ENCODE data around the gene PGM5. TPM values are rescaled to one million over a fixed set of nuclear protein-coding genes. Genes with fewer than 3 reads are reported as not detected.

The PGM5 gene
- total RNA-seq, 1 donor from 2014 or later, result 102 TPM

DNA sequence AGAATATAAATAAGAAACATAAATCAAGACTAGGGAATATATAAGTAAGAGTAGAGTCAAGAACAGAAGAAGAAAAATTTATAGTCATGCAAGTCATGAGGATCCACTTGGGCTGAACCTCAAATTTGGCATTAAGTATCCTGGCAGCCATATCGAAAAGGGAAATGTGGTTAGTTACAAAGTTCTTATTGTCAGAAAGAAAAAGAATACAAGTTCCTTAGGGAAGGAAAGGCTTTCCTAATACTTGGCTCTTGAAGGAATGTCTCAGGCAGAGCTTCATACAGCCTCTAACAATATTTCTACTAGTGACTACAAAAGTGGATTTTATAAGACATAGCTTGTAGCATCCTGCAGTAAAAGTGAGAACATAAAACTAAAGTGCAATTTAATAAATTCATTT is 138.8 kb downstream of the PGM5 start:
- H3K4me3 ChIP-seq, result no peak overlapping the region
- H3K4me1 ChIP-seq, result peaks cover 7% of the 10 kb centered on the region
- DNase-seq (ENCODE audit: extremely low spot score in 2 of 2), result no peak
- peaks cover 0 to 3% of the 10 kb centered on the region in 2 donors for H3K36me3 ChIP-seq
- H3K27me3 ChIP-seq, result no peaks in the 10 kb centered on the region
- intact Hi-C loops (cut with DNase I), result no loop called here
- H3K9me3 ChIP-seq, result no peaks in the 10 kb centered on the region
- H3K27ac ChIP-seq, result no peak overlapping the region
- no peak for TF ChIP-seq POLR2AphosphoS5 (IDR thresholded peaks at IDR 0.05; ENCODE audit: insufficient read depth in 1 of 2, low read depth in 1 of 2)
- TF ChIP-seq, protein P1, sequence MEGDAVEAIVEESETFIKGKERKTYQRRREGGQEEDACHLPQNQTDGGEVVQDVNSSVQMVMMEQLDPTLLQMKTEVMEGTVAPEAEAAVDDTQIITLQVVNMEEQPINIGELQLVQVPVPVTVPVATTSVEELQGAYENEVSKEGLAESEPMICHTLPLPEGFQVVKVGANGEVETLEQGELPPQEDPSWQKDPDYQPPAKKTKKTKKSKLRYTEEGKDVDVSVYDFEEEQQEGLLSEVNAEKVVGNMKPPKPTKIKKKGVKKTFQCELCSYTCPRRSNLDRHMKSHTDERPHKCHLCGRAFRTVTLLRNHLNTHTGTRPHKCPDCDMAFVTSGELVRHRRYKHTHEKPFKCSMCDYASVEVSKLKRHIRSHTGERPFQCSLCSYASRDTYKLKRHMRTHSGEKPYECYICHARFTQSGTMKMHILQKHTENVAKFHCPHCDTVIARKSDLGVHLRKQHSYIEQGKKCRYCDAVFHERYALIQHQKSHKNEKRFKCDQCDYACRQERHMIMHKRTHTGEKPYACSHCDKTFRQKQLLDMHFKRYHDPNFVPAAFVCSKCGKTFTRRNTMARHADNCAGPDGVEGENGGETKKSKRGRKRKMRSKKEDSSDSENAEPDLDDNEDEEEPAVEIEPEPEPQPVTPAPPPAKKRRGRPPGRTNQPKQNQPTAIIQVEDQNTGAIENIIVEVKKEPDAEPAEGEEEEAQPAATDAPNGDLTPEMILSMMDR (IDR thresholded peaks at IDR 0.05), result no peak
- no peak for TF ChIP-seq POLR2A (IDR thresholded peaks at IDR 0.05)

DNA sequence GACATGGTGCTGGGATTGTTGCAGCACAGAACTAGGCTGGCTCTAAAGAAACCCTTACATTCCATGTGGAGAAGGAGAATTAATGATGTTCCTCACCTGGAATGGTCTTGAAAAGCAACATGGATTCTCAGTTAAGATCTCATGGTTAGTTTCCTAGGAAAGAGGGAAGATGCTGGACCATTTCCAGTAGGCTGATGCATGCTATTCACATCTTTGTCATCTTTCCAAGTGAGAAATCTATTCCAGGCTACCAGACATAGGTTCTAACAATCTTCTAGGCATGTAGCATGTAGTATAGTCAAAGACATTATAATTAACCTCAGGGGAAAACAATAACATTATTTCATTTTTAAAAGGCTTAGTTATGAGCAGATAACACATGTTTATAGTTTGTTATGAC is 139.9 kb downstream of the PGM5 start:
- intact Hi-C loops (cut with DNase I), result no loop called here
- H3K36me3 ChIP-seq, result peaks cover 0 to 3% of the 10 kb centered on the region in 2 donors
- TF ChIP-seq POLR2A (IDR thresholded peaks at IDR 0.05), result no peak
- TF ChIP-seq POLR2AphosphoS5 (IDR thresholded peaks at IDR 0.05; ENCODE audit: insufficient read depth in 1 of 2, low read depth in 1 of 2), result no peak
- TF ChIP-seq, protein P1 (IDR thresholded peaks at IDR 0.05), result no peak
- no peak overlapping the region for H3K4me3 ChIP-seq
- H3K27ac ChIP-seq, result no peak overlapping the region
- no peaks in the 10 kb centered on the region for H3K9me3 ChIP-seq
- no peak for DNase-seq (ENCODE audit: extremely low spot score in 2 of 2)
- H3K4me1 ChIP-seq, result peaks cover 15% of the 10 kb centered on the region
- no peaks in the 10 kb centered on the region for H3K27me3 ChIP-seq

DNA sequence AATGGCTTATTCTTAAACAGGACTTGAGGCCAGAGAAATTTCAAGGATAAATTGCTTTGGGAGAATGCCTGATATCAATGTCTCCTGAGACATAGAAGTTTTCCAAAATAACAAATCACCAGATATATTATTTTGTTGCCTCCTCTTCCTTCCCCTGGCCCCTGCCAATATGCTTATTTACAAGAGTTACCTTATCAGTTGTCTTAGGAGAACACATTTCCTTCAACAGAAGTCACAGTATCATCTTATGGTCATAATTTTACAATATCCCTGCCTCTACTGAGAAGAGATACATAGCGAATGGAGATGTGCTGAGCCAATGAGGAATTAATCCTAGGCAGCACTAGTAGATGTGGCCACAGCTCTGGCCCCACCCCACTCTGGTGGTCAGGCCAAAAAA is 141.2 kb downstream of the PGM5 start:
- no peaks in the 10 kb centered on the region for H3K9me3 ChIP-seq
- TF ChIP-seq, protein P1 (IDR thresholded peaks at IDR 0.05), result no peak
- no peak for TF ChIP-seq POLR2AphosphoS5 (IDR thresholded peaks at IDR 0.05; ENCODE audit: insufficient read depth in 1 of 2, low read depth in 1 of 2)
- TF ChIP-seq POLR2A (IDR thresholded peaks at IDR 0.05), result no peak
- H3K27me3 ChIP-seq, result no peaks in the 10 kb centered on the region
- no peak overlapping the region for H3K4me3 ChIP-seq
- intact Hi-C loops (cut with DNase I), result no loop called here
- DNase-seq (ENCODE audit: extremely low spot score in 2 of 2), result no peak
- peaks cover 0 to 3% of the 10 kb centered on the region in 2 donors for H3K36me3 ChIP-seq
- H3K27ac ChIP-seq, result no peak overlapping the region
- peaks cover 15% of the 10 kb centered on the region for H3K4me1 ChIP-seq

DNA sequence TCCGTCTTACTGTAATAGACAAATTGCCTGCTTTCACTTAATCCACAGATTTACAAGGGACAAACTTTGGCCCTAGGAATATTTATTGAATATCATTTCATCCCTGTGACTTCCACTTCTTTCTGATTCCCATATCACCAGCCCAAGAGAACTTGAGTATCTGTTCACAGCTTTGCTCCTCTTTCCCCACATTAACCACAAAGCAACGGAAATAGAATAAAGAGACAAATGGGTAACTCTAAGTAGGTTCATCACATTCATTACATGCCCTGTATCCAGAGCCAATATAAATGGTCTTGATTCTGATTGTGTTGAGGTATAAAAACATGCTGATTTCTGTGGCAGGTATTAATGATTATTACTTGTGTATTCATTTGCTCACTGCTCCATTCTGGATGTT is 142.4 kb downstream of the PGM5 start:
- Histone ChIP-seq H3K9me3 (no peaks in the 10 kb centered on the region), H3K27ac (peak overlapping the region; percentile 69), H3K4me1 (peaks cover 15% of the 10 kb centered on the region), H3K36me3 (peaks cover 0 to 3% of the 10 kb centered on the region in 2 donors), H3K27me3 (no peaks in the 10 kb centered on the region), H3K4me3 (no peak overlapping the region)
- no peak for DNase-seq (ENCODE audit: extremely low spot score in 2 of 2)
- intact Hi-C loops (cut with DNase I), result no loop called here
- TF ChIP-seq, protein P1 (IDR thresholded peaks at IDR 0.05), result no peak
- TF ChIP-seq POLR2A (IDR thresholded peaks at IDR 0.05), result no peak
- no peak for TF ChIP-seq POLR2AphosphoS5 (IDR thresholded peaks at IDR 0.05; ENCODE audit: insufficient read depth in 1 of 2, low read depth in 1 of 2)

DNA sequence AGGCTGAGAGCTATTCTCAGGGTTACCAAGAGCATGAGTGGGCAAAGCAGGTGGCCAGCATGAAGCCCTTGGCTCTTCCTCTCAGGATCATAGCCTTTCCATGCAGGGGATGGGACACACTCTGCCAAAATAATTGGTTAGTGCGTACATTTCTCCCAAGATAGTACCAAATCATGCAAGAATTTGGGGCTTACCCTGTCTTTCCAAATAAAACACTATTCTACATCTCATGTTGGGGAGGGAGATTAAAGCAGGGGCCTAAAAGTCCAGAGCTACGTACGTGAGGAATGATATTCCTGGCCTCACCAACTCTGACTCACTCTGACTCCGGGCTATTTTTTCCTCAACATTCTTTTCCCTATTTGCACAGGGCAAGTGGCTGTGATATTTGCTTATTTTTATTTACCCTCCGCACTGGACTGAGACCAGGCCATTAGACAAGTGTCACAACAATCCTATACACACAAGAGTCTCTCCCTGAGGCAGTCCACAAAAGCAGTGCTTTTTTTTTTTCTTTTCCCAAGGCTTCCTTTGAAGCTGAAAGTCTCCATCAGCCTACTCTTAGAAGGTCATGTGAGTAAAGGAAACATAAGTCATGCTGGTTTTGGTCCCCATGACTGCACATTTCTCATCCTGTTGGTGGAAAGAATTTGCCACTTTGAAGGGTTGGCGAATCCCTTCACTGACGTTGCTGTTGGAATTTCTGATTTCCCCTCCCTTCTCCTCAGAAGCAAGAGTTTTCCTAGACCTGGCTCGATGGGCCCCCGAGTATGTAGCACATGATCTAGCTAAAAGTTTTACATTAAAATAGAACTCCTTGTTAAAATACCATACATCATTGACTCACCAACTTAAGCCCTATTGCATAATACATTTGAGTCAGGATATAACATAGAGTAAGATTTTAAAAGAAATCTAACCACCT is 144.3 kb downstream of the PGM5 start:
- TF ChIP-seq POLR2AphosphoS5 (IDR thresholded peaks at IDR 0.05; ENCODE audit: insufficient read depth in 1 of 2, low read depth in 1 of 2), result peak in 1 of 2 donors; percentile 20
- TF ChIP-seq, protein P1 (IDR thresholded peaks at IDR 0.05), result no peak
- H3K27ac ChIP-seq, result peak overlapping the region; percentile 69
- intact Hi-C loops (cut with DNase I), result no loop called here
- no peak for DNase-seq (ENCODE audit: extremely low spot score in 2 of 2)
- peaks cover 0 to 3% of the 10 kb centered on the region in 2 donors for H3K36me3 ChIP-seq
- no peak overlapping the region for H3K4me3 ChIP-seq
- no peaks in the 10 kb centered on the region for H3K27me3 ChIP-seq
- peaks cover 15% of the 10 kb centered on the region for H3K4me1 ChIP-seq
- no peaks in the 10 kb centered on the region for H3K9me3 ChIP-seq
